Measurements from ENCODE around the gene HES3.
A peak's percentile ranks its signal among the peaks of the same experiment; 100 is the strongest.

The HES3 gene

DNA sequence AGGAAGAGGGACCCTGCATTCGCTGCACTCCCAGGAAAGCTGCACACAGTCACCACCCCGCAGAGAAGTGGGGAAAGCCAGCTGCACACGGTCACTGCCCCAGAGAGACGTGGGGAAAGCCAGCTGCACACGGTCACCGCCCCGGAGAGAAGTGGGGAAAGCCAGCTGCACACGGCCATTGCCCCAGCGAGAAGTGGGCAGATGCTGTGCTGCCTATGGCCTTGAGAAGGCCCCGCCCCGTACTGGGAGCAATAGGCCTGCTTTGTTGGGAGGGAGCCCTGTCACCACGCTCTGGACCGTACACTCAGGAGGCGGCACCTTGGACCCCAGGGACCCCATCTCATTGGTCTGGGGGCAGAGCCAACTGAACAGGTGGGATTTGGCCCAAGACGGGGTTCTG is 21.2 kb downstream of the HES3 start:
- DNase-seq = no peak

DNA sequence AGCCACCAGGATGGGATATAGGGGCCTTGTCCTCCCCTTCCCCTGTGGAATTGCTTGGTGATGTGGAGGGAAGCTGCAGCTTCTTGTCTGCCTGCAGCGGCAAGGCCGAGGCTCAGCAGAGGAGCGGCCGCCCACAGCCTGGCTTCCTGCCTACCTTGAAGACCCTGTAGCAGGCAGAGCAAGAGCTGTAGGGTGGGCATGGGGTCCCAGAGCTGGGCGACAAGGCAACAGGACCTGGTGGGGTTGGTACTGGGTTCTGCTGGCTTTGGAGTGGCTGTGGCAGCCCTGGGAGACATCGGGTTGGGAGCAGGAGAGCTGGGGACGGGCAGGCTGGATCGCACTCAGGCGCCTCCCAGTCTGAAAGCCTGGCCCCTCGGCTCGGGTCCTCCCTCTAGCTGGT is 22.7 kb downstream of the HES3 start:
- DNase-seq = no peak

DNA sequence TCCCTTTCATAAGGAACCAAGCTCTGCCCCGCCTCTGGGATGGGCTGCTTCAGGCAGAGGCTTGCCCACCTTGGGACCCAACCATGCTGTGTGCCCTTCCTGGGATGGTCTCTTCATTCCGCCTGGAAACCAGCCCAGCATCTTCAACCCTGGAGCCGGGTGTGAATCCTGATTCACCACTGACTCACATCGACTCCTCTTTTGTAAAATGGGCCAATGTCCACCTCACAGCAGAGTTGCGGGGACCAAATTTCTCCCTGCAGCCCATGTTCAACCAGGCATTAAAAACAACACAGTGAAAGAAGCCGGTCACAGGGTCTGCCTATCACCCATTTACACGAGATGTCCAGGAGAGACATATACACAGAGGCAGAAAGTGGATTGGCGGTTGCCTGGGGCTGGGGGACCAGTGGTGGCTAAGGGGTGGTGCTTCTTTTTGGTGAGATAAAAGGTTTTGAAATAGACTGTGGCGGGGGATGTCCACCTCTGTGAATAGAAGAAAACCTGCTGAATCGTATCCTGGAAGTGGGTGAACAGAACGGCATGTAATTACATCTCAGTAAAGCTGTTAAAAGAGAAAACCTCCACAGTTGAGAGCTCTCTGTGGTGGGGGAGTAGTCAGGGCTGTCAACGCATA is 23.8 kb downstream of the HES3 start:
- peak; percentile 53 for DNase-seq

DNA sequence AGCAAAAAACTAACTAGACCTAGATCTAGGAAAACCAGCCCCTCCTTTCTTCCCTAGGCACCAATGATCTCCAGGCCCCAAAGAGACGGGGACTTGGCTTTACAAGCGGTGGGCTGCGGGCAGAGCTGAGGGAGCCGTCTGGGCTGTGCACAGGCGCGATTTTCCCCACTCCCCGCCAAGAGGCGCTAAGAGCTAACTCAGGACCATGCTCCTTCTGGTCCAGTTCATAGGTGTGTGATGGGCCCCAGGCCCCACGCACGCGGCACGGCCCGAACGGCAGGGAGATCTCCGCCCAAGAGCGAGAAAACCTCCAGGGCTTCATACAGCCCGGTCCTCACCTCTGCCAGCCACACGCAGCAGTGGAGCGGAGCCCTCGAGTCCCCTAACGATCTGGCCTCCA is 24.4 kb downstream of the HES3 start:
- DNase-seq = no peak

DNA sequence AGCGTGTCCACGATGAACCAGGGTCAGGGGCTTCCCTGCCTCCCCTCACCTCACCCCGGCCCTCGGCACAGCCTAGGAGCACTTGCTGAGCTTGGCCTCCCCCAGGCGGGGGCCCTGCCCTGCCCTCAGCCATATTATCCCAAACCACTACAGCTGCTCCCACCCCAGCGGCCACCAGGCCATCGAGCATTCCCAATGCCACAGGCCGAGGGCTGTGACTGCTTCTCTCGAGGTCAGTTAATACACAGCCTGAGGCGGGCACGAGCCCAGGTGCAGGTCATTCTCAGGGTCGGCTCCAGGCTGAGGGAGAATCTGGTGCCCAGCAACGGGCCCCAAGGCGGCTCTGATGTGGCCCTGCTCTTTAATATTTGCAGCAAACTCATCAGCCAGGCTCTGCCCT is 25.3 kb downstream of the HES3 start:
- no peak for DNase-seq

DNA sequence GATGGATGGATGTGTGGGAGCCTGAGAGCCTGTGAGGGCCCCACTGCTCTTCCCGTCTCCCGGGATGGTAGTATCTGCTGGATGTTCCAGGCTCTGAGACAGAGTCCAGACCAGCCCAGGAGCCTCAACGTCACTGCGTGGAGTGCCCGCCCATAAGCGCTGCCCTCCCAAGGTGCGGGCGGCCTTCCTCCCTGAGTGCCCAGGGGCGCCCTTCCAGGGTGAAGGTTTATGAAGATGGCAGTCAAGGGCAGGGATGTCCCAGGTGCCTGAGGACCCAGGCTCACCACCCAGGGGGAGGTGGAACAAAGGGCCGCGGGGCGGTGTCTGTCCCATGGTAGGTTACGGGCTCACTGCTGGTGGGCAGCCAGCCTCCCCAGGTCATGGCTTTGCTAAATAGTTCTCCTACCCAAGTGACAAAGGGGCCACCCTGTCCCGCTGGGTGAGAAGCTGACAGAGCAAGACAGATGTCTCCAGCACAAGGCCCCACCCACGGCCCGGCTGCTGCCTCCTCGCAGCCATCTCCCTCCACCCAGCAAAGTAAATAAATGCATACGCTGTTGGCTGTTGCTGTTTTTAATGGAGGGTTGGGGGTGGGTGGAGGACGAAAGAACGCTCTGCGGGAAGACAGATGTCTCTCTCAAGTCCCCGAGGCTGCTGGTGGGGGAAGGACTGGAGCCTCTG is 25.9 kb downstream of the HES3 start:
- no peak for DNase-seq

DNA sequence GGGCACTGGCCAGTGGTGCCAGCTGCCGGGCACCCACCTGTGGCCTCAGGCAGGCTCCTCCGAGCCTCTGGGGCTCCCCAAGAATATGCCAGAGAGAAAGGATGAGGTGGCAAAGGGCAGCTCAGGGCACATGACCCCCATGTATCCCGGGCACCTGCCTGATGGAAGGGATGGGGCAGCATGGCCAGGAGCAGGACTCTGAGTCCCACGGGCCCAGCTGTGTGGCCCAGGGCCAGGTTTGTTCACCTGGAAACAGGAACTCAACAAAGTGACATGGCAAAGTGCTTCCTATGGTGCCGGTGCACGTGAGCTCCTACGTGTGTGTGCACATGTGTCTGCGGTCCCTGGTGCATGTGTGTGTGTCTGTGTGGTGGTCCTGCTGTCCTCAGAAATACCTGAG is 26.4 kb downstream of the HES3 start:
- DNase-seq = no peak

DNA sequence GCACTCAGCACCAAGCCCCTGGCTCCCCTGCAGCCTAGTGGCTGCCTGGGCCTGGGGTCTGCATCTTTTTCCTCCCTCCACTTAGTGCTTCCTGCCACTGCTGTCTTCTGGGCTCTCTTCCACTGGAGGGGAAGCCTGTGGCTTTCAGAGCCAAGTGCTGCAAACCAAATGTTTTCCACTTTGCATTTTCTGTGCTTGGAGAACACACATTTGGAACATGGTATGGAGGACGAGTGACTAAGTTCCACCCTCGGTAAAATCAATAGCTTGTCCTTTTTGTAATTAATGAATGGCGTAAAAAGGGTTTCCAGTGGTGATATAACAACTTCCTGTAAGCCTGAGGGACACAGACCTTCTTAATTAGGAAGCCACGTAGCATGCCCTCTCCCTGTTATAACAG is 27.0 kb downstream of the HES3 start:
- no peak for DNase-seq

DNA sequence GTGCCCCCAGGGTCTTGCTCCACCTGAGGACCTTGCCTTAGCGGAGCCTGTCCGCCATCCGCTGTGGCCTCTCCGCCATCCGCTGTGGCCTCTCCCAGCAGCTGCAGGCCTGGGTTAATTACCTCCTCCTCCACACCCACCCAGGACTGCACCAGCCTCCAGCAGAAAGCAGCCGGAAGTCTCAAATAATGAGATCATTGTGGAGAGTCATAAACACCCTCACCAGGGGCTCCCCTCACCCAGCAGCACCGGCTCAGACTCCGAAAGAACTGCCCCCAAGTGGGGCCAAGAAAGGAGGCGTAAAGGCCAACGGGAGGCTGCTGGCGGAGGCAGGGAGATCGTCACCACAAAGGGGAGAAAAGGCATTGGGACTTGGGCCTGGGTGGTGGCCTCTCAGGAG is 27.6 kb downstream of the HES3 start:
- peak; percentile 51 for DNase-seq

DNA sequence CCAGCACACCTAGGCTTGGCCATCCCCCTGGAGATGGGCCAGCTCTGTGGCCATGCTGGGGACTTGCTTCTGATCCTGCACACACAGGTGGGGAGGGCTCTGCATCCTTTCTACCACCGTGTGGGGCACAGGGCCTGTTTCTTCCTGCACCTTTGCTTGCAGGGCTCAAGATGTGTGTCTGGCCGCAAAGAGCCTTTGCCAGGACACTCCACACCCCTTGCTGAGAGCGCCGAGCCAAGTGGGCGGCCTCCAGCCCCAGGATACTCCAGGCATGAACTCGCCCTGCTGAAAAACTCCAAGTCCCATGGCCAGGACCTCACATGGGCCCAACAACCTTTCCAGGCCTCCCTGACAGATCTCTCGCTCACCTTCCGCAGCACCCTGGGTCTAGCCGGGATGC is 28.5 kb downstream of the HES3 start:
- no peak for DNase-seq

DNA sequence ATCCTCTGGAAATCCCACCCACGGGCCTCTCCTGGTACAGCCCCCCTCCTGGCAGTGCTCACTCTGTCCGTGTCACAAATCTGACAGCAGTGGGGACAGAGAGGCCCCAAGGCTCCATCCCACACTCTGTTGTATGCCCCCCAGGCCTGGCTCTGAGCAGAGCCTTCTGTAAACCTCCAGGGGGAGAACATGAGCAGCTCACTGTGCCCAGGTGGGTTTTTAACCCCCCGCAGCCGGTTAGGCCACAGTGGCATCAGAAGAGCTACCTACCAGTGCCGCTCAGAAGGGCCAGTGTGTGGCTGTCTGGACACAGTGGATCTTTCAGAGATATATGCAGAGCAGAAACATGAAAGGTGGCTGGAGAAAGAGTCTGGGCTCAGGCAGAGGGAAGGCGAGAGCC is 28.9 kb downstream of the HES3 start:
- no peak for DNase-seq

DNA sequence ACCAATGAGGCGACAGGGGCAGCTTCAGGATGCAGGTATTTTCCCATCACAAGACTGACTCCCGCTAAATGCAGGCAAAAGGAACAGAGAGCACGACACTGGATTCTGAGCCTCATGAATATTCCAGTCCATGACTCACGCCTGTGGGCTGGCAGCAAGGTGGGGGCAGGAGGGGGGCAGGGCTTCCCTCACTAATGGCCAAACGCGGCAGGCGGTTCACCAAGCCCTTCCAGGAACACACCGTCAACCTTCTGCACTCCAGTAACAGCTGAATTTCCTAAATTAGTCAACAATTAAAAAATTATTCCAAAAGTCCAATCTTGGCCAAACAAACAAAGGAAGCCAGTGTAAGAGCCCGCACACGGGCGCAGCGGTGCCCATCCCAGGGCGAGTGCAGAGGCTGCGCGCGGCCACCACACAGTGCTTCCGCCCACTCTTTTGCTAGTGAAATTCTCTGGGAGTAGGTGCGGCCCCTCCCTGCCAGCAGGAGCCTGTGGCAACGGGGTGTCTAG is 29.5 kb downstream of the HES3 start:
- peak; percentile 78 for DNase-seq

DNA sequence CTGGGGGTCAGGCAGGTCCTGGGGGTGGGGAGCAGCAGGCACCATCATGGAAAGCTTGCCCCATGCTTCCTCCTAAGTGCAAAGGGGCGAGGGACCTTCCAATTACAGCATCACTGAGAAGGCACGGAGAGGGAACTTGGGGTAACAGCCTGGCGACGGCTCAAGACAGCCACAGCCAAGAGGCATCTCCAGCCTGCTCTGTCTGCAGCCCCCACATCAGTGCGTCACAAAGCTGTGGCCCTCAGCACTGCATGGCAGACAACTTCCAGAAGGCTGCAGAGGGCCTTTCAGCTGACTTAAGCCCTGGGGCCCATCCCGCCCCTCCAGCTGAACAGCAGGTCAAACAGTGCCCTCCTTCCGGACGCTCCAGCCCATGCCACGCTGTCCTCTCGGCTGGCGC is 30.1 kb downstream of the HES3 start:
- DNase-seq = no peak

DNA sequence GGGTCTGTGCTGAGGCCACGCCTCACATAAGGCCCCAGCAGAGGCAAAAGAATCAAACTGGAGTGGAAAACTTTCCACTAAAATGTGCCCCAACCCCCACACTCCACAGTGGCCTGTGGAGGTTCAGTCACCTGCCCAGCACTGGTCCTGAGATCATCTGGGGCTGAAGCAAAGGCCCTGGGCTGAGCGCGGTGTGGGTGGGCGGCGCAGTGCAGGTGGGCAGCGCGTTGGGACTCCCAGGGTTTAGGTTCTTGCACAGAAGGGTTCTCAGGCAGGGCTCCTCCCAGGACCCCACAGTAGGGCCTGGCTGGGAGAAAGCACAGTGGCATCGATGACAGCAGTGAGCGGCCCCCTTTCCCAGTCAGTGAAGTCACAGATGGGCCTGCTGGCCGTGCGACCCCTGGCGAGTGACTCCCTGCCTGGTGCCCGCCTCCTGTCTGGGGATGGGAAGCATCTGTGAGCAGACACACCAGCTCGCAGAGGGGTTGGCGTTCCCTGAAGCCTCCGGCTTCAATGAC is 30.7 kb downstream of the HES3 start:
- DNase-seq = no peak

DNA sequence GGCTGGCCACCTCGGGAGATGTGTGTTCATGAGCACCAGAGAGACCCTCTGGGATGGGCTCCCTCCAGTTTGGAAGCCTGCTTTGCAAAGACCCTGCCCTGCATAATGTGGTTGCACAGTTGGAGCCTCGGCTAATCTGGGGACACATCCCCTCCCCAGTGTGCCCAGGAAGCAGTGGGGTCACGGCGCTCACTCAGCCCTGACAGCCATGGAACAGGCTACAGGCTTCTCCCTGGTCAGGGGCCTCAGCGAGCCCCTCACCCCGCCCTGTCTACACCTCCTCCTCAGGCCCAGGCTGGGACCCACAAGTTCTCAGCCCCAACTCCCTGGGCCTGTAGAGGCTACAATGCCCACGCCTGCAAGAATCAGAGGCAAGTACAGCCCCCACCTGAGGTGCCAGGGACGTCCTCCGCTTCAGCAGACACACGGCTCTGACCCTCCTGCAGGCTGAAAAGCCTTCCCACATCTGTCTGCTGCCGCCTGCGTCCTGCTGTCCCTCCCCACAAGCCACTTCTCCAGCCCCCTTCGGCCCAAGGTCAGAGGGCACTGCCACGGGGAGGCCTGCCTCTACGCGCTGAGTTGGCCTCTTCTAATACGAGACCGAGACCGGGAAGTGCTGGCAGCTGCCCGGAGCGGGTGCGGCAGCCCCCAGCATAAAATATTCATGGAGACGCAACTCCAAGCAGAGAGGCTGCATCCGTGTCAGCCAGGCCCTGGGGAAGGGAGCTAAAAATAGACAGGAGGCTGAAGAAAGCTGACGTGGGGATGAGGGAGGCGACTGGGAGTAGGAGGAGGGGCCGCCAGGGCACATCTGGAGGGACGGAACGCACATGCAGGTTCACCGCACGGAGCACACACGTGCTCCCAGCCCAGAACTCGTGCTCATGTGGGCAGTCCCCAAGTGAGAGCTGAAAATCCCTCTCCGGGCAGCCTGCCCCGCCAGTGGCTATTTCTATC is 32.1 kb downstream of the HES3 start:
- peak; percentile 83 for DNase-seq

DNA sequence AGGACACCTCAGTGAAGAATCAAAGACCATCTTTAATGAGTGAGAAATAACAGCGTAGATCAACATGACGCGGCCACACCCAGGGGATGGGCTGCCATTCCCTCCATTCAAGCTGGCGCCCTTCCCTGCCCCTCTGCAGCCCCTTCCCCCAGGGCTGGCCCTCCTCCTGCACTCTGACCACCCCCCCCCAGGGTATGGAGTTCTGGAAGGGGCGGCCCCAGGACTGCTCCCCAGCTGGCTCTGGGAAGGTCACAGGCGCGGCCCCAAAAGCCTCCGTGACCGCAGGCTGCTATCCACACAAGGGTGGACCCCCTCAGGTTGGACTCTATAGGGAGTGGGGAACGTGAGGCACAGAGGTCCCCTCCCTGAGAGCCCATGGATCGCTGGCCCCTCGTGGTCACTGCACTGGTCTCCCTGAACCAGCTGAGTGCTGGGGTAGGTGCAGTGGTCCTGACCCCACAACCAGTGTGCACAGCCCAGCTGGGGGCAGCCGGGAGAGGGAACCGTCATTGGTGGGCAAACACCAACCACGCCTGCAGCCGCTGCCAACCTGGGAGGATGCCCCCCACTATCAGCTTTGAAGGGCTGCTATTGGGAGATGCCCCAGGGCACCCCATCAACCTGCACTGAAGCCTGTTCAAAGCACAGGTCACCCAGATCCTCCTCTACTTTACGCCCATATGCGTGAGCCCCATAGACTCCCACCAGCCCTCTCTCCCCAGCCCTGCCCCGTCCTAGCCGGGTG is 33.0 kb downstream of the HES3 start:
- DNase-seq = no peak

DNA sequence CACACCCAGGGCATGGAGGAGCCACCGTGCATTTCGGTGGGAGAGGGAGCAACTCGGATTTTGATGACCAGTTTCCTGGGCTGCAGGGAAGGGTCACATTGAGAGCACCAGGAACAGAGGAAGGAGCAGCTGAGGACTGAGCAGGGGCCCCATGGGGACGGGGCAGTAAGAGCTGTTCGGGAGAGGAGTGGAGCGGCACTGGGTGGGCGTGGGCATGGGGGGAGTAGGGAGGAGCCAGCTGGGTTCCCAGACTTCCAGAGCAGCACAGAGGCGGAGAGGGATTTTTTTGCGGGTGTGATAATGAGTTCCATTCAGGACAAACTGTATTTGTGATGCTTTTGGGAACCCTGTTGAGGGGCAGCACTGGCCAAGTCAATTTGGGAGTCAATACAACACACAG is 34.3 kb downstream of the HES3 start:
- no peak for DNase-seq

DNA sequence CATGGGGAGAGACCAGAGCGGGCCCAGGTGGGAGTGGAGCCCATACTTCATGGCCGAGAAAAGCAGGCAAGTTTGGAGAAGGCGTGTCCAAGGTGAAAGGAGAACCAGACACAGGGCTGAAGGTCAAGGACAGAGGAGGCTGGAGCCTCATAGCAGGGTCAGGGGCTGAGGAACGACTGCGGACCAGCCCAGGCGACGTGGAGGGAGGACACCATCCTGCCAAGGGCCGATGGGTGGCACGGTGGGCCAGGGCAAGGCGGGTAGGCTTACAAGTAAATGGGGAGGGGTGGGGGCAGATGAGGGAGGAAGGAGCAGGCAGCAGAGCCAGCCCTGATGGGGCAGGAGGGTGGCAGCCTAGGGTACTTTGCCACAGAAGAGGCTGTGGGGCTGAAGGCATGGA is 35.1 kb downstream of the HES3 start:
- DNase-seq = no peak

DNA sequence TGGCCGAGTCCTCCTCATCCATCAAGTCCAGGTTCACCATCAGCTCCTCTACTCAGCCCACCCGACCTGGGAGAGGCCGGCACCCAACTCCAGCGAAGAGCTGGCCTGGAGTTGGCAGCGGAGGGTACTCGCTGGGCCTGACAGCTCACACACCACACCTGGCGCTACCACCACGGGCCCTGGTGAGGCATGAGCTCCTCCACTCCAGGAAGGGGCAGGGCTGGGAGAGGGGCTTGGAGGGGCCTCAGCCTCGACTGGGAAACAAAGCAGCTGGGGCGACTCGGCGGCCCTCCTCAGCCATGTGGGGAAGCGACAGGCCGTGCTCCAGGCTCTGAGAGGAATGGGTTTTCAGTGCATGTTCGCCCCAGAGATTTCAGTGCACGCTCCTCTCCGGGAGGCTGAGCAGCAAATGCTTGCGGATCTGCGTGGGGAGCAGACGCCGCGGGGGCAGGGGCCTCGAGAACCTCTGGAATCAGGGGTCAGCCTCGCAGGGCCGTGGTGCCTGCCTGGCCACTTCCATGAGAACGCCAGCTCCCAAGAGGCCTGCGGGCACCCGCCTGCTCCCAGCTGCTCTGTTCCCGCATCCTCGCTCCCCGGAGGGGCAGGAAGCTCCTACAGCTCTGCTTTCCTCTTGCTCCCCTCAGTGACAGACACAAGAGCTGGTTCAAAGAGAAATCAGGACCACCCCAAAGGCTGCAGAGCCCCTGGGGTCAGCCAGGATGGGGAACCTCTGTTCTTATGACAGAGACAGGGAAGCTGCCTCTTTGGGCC is 35.8 kb downstream of the HES3 start:
- no peak for DNase-seq

DNA sequence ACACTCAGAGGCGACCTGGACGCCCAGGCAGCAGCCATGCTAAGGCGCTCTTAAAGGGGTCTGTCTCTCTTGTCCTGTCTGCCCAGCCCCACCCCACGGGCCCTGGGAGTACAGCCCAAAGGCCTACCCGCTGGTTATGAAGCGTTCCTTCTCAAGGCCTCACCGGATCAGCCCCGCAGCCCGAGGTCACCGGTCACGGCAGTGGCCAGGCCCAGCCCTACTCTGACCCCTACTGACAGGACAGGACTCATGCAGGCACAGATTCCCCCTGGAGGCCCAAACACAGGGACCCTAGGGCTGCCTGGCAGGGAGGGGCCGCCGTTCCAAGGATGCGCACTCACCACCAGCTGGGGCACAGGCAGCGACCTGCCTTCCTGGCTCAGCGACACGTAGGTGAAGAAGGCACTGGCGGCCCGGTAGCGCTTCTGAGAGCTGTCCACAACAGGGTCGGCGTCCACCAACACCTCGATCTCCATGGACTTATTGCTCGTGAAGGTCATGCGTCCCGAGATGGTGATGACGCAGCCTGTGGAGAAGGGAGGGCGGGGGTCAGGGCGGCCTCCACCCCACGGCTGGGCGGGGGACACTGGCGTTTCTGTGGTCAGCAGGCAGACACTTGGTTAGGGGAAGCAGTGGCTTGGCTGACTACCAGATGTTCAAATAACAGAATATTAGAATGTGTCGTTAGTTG is 36.9 kb downstream of the HES3 start:
- DNase-seq = no peak

All from fibroblast of skin of right biceps (primary cell).